IPS-NIHi11 (cell line): Measurements from ENCODE around the gene FADS1.

Source experiments
- DNase-seq: peaks from one replicate; pipeline ENCODE4 v3.0.0; 2012; ENCODE audit warnings: mixed read lengths, low spot score

The FADS1 gene

GRCh38 chr11:61760946-61761345 lies 55.9 kb downstream of the FADS1 start:
- DNase-seq: no peak

DNA sequence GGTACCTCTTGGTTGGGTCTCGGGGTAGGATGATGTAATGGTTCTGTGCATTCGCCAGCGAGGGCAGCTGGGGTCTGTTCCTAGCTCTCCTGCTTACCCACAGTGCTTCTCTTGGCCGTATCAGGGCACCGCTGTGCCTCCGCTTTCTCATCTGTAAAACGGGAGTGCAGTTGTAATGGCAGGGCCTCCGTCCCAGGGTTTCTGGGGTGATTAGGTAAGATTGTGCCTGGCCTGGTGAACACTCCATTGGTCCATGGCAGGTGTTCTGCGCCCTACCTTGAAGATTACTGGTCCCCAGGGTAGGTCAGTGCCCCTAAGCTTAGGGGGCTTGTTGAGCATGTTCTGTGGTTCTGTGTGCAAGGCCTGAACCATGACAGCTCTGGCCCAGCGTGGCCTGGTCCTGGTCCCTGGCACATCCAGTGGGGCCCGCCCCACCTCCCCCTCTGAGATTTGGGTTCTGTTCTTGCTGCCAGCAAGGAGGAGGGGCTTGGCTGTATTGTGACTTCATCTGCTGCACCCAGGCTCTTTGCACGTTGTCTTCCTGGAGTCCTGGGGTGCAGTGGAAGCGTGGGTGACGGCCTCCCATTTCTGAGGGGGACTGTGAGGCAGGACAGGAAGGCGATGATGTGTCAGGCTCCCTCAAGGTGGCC lies 59.5 kb downstream of the FADS1 start:
- no peak for DNase-seq

- DNase-seq: no peak
These were observed 60.2 kb downstream of the FADS1 start for GRCh38 chr11:61756452-61757212.

- DNase-seq: no peak
These were observed 60.7 kb downstream of the FADS1 start for GRCh38 chr11:61756147-61756451.

GRCh38 chr11:61754534-61755482 lies 62.0 kb downstream of the FADS1 start:
- DNase-seq: no peak

DNA sequence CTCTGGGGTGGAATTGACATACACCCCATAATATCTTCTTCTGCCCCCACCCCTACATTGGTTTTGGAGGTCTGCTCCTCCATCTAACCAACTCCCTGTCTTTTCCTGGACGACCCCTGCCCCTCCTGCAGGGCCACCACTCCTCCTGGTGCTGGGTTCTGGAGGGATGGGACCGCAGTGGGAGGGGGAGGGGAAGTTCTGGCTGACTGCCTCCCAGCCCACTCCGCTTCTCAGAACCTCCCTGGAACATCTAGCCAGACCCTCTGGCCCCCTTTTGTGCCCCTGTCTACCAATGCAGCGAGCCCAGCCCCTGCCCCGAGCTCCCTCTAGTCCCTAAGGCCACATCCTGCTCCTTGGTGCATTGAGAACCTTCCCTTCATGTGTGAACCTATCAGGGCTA lies 63.1 kb downstream of the FADS1 start:
- DNase-seq: no peak

DNA sequence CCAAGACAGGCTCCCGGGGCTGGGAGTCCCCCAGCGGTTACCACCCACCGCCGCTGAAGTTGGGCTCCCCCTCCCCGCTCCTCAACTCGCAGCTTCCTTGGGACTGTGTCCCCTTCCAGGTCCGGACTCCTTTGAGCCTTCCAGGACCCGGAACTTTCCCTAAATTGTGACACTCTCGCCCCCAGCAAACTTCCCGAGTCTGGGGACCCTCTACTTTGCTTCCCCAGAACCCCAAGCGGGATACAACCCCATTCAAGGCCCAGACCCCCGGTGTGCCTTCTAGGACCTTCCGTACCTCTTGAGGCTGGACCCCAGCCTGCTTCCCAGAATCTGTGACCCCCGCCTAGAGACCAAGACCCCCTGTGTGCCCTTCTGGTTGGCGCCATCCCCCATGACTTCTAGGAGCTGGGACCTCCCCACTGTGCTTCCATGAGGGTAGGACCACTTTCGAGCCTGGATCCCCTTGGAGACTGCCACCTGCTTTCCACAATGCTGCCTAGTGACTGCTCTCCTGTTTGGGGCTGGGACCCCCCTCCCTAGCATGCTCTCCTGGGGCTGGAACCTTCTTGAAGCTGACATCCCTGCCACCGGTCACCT lies 63.8 kb downstream of the FADS1 start:
- no peak for DNase-seq

GRCh38 chr11:61752117-61752924 lies 64.5 kb downstream of the FADS1 start, which contains the start of gene MYRF:
TSS of gene MYRF (plus strand) at chr11:61752636. CDS start at chr11:61752745, 109 bp downstream.
- peak; percentile 86 for DNase-seq

DNA sequence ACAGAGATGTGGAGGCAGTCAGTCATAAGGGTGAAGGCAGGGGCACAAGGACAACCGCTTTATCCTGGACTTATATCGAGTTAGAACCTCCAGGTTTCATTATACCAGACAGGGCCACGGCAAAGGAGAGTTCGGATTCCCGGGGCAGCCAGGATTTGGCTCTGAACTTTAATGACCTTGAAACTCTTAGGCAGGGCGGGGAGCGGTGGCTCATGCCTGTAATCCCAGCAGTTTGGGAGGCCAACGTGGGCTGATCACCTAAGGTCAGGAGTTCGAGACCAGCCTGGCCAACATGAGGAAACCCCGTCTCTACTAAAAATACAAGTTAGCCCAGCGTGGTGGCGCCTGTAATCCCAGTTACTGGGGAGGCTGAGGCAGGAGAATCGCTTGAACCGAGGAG lies 65.4 kb downstream of the FADS1 start:
- DNase-seq: no peak

DNA sequence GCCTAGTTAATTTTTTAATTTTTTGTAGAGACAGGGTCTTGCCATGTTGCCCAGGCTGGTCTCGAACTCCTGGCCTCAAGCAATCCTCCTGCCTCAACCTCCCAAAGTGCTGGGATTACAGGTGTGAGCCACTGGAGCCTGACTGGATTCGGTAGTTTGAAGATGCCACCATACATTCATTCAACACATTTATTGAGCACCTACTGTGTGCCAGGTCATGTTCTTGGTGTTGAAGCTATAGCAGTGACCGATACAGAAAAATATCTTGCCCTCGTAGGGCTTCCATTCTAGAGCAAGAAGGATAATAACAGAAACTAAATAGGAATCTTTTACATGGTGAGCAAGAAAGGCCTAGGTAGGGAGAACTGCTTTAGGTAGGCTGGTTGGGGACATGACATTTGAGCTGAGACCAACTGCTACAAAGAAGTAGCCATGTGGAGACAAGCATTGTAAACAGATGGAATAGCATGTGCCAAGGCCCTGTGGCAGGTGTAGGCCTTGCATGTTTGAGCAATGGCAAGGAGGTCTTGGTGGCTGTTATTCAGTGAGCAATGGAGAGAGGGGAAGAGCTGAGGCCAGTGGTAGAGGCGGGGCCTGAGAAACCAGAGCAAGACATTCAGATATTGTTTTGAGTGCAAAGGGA lies 66.1 kb downstream of the FADS1 start:
- no peak for DNase-seq
